ENCODE measurements around the gene SMAD6.

SMAD6 gene

GRCh38 chr15:66702035-66702786 is at the start of gene SMAD6:
Gene SMAD6, plus strand, starts transcription at chr15:66702236. Its CDS starts 1,023 bp downstream, at chr15:66703259.
- DNase-seq: peak; percentile 82

- no peak for DNase-seq
Measured at GRCh38 chr15:66652806-66653205, 49.2 kb upstream of the SMAD6 start.

- DNase-seq: no peak
Measured at GRCh38 chr15:66653398-66653797, 48.6 kb upstream of the SMAD6 start.

- no peak for DNase-seq
Measured at GRCh38 chr15:66653852-66654251, 48.2 kb upstream of the SMAD6 start.

GRCh38 chr15:66654361-66654738 is 47.7 kb upstream of the SMAD6 start:
- no peak for DNase-seq

GRCh38 chr15:66654739-66655375 is 47.2 kb upstream of the SMAD6 start:
- no peak for DNase-seq

GRCh38 chr15:66655511-66655910 is 46.5 kb upstream of the SMAD6 start:
- no peak for DNase-seq

GRCh38 chr15:66655997-66656396 is 46.0 kb upstream of the SMAD6 start:
- DNase-seq: no peak

- DNase-seq: no peak
Measured at GRCh38 chr15:66657185-66658020, 44.6 kb upstream of the SMAD6 start.

GRCh38 chr15:66658044-66658443 is 44.0 kb upstream of the SMAD6 start:
- DNase-seq: no peak

GRCh38 chr15:66658855-66659254 is 43.2 kb upstream of the SMAD6 start:
- DNase-seq: no peak

- DNase-seq: no peak
Measured at GRCh38 chr15:66659384-66659783, 42.7 kb upstream of the SMAD6 start.

GRCh38 chr15:66661432-66662096 is 40.5 kb upstream of the SMAD6 start:
- DNase-seq: no peak

- no peak for DNase-seq
Measured at GRCh38 chr15:66662522-66662921, 39.5 kb upstream of the SMAD6 start.

- DNase-seq: no peak
Measured at GRCh38 chr15:66663664-66664063, 38.4 kb upstream of the SMAD6 start.

- no peak for DNase-seq
Measured at GRCh38 chr15:66670175-66670574, 31.9 kb upstream of the SMAD6 start.

GRCh38 chr15:66670762-66671580 is 31.1 kb upstream of the SMAD6 start:
- no peak for DNase-seq

- DNase-seq: no peak
Measured at GRCh38 chr15:66672867-66673266, 29.2 kb upstream of the SMAD6 start.

- no peak for DNase-seq
Measured at GRCh38 chr15:66673410-66674322, 28.4 kb upstream of the SMAD6 start.

- no peak for DNase-seq
Measured at GRCh38 chr15:66674756-66675155, 27.3 kb upstream of the SMAD6 start.

GRCh38 chr15:66675446-66675845 is 26.6 kb upstream of the SMAD6 start:
- no peak for DNase-seq
